Neural cell (in vitro differentiated cells): Measurements from ENCODE around the gene TAGLN2.

Source experiments
- CTCF ChIP-seq: fragments of 450-650 bp; IDR thresholded peaks from 2 replicates; pipeline ENCODE4 v1.5.1; 2014; ENCODE audit warnings: antibody characterized with exemption, mild to moderate bottlenecking, moderate library complexity; ENCODE audit not compliant: poor library complexity, severe bottlenecking
- EP300 ChIP-seq: fragments of 450-650 bp; conservative IDR thresholded peaks from 2 replicates; pipeline ENCODE4 v1.6.1; 2014; ENCODE audit warnings: antibody characterized with exemption, mild to moderate bottlenecking, moderate library complexity; ENCODE audit not compliant: poor library complexity, severe bottlenecking
- EZH2 ChIP-seq: fragments of 200-600, 300-800 bp; shearing (Covaris generic), sonication (generic); IDR thresholded peaks from 2 replicates; pipeline ENCODE4 v1.6.1; 2014; ENCODE audit warnings: antibody characterized with exemption, low read length, borderline replicate concordance, mild to moderate bottlenecking; ENCODE audit not compliant: insufficient read depth, poor library complexity, severe bottlenecking
- MXI1 ChIP-seq: fragments of 450-650 bp; conservative IDR thresholded peaks from 2 replicates; pipeline ENCODE4 v1.6.1; 2014; ENCODE audit warnings: antibody characterized with exemption, mild to moderate bottlenecking; ENCODE audit not compliant: poor library complexity, severe bottlenecking
- POLR2AphosphoS5 ChIP-seq: IDR thresholded peaks from 2 replicates; pipeline ENCODE4 v1.6.1; 2012
- RAD21 ChIP-seq: fragments of 450-650 bp; conservative IDR thresholded peaks from 2 replicates; pipeline ENCODE4 v1.6.1; 2014; ENCODE audit warnings: antibody characterized with exemption, mild to moderate bottlenecking, moderate library complexity
- SMC3 ChIP-seq: fragments of 450-650 bp; conservative IDR thresholded peaks from 2 replicates; pipeline ENCODE4 v1.6.1; 2014; ENCODE audit warnings: antibody characterized with exemption, mild to moderate bottlenecking, moderate library complexity; ENCODE audit not compliant: poor library complexity
- TAF1 ChIP-seq: IDR thresholded peaks from 2 replicates; pipeline ENCODE4 v1.6.1; 2012; ENCODE audit warnings: low read depth

GRCh38 chr1:159924025-159924790, 1.1 kb downstream of the TAGLN2 start:
- TF ChIP-seq CTCF (no peak), TAF1 (no peak), MXI1 (no peak), EP300 (no peak), EZH2 (no peak), POLR2AphosphoS5 (no peak), SMC3 (no peak), RAD21 (no peak)
